Neuronal stem cell (in vitro differentiated cells): ENCODE measurements around the gene COQ10A.

Source experiments
- DNase-seq: peaks from one replicate; pipeline ENCODE4 v3.0.0-alpha.2; 2013; ENCODE audit warnings: low spot score
- H2AFZ ChIP-seq: one replicate; pipeline ENCODE4 v1.6.1; 2013; ENCODE audit warnings: mild to moderate bottlenecking, low read length, inconsistent platforms
- H2AK5ac ChIP-seq: 2 replicates; pipeline ENCODE4 v1.6.1; 2013; ENCODE audit warnings: low read depth, mild to moderate bottlenecking, inconsistent platforms, low read length, moderate library complexity, mixed read lengths
- H2BK120ac ChIP-seq: 2 replicates; pipeline ENCODE4 v1.6.1; 2013; ENCODE audit warnings: low read depth, mild to moderate bottlenecking, inconsistent platforms, low read length, moderate library complexity, mixed read lengths
- H2BK12ac ChIP-seq: one replicate; pipeline ENCODE4 v1.6.1; 2013; ENCODE audit warnings: low read length, inconsistent platforms
- H2BK15ac ChIP-seq: 2 replicates; pipeline ENCODE4 v1.6.1; 2013; ENCODE audit warnings: mild to moderate bottlenecking, low read length, inconsistent platforms, mixed read lengths
- H2BK5ac ChIP-seq: one replicate; pipeline ENCODE4 v1.6.1; 2013; ENCODE audit warnings: inconsistent platforms, mild to moderate bottlenecking, low read length, moderate library complexity
- H3K14ac ChIP-seq: one replicate; pipeline ENCODE4 v1.6.1; 2013; ENCODE audit warnings: low read length, inconsistent platforms
- H3K18ac ChIP-seq: 2 replicates; pipeline ENCODE4 v1.6.1; 2013; ENCODE audit warnings: low read length, inconsistent platforms
- H3K23ac ChIP-seq: 2 replicates; pipeline ENCODE4 v1.6.1; 2013; ENCODE audit warnings: low read depth, mild to moderate bottlenecking, mixed read lengths, low read length, inconsistent platforms; ENCODE audit not compliant: poor library complexity
- H3K27ac ChIP-seq: replicated peaks from 3 replicates; pipeline ENCODE4 v1.5.1; 2013; ENCODE audit warnings: low read length, inconsistent platforms
- H3K27me3 ChIP-seq, 3 experiments: 2 replicates each; pipeline ENCODE4 v1.6.1; 2013; ENCODE audit warnings: low read length in 3 of 3, mild to moderate bottlenecking in 2 of 3, inconsistent platforms in 1 of 3, low read depth in 1 of 3, mixed read lengths in 1 of 3, moderate library complexity in 1 of 3; ENCODE audit not compliant: control insufficient read depth in 3 of 3, insufficient read depth in 3 of 3
- H3K36me3 ChIP-seq, 2 donors: replicated peaks in 1 of 2; 2 replicates each; pipeline ENCODE4 v1.6.1; 2013; ENCODE audit warnings: low read length in 2 of 2; ENCODE audit not compliant: control insufficient read depth in 2 of 2, insufficient read depth in 2 of 2
- H3K4ac ChIP-seq: 2 replicates; pipeline ENCODE4 v1.6.1; 2013; ENCODE audit warnings: inconsistent platforms, mild to moderate bottlenecking, low read length, moderate library complexity
- H3K4me1 ChIP-seq, 2 donors: 1 replicate in 1 of 2; 2 replicates in 1 of 2; pipeline ENCODE4 v1.6.1; 2013; ENCODE audit warnings: low read length in 2 of 2, low read depth in 1 of 2; ENCODE audit not compliant: control insufficient read depth in 2 of 2, insufficient read depth in 1 of 2
- H3K4me2 ChIP-seq: one replicate; pipeline ENCODE4 v1.6.1; 2013; ENCODE audit warnings: mild to moderate bottlenecking, low read length, inconsistent platforms; ENCODE audit not compliant: insufficient read depth, poor library complexity, severe bottlenecking
- H3K4me3 ChIP-seq, 2 donors: 2 replicates each; pipeline ENCODE4 v1.5.1; 2013; ENCODE audit warnings: low read length in 2 of 2, mild to moderate bottlenecking in 2 of 2, inconsistent platforms in 1 of 2, moderate library complexity in 1 of 2
- H3K79me1 ChIP-seq: one replicate; pipeline ENCODE4 v1.6.1; 2013; ENCODE audit warnings: low read depth, mild to moderate bottlenecking, inconsistent platforms, low read length, moderate library complexity
- H3K9ac ChIP-seq: one replicate; pipeline ENCODE4 v1.6.1; 2013; ENCODE audit warnings: mild to moderate bottlenecking, low read depth, low read length, inconsistent platforms; ENCODE audit not compliant: poor library complexity
- H3K9me3 ChIP-seq, 2 donors: replicated peaks in 1 of 2; 2 replicates each; pipeline versions ENCODE3 to v1.6.1; 2013; ENCODE audit warnings: low read length in 2 of 2, mild to moderate bottlenecking in 2 of 2, inconsistent platforms in 1 of 2, low read depth in 1 of 2, mixed read lengths in 1 of 2, moderate library complexity in 1 of 2; ENCODE audit not compliant: control insufficient read depth in 2 of 2, insufficient read depth in 1 of 2
- H4K8ac ChIP-seq: one replicate; pipeline ENCODE4 v1.6.1; 2013; ENCODE audit warnings: low read depth, mild to moderate bottlenecking, inconsistent platforms, low read length, moderate library complexity
- H4K91ac ChIP-seq: one replicate; pipeline ENCODE4 v1.6.1; 2013; ENCODE audit warnings: low read length, low read depth, mild to moderate bottlenecking, inconsistent platforms; ENCODE audit not compliant: poor library complexity
- WGBS, 2 donors: extraction: QIAGEN DNeasy Blood & Tissue Kit; methylation state at CpG; one replicate each; pipeline ENCODE4 v1.1.7; 2013; ENCODE audit warnings: missing lambda C conversion rate in 2 of 2, mixed read lengths in 1 of 2; ENCODE audit not compliant: insufficient read length in 2 of 2, insufficient replicate concordance in 1 of 2; ENCODE audit errors: extremely low coverage in 2 of 2; 5-methylcytosine and 5-hydroxymethylcytosine counted together

Gene COQ10A

GRCh38 chr12:56315249-56315621, 48.5 kb downstream of the COQ10A start:
- Histone ChIP-seq H2BK12ac (no peak overlapping the region), H3K14ac (peak overlapping the region; percentile 86), H3K9me3 (no peaks in the 10 kb centered on the region), H2BK5ac (peak overlapping the region; percentile 87), H3K27ac (peak overlapping the region; percentile 95), H3K36me3 (peaks cover 18 to 71% of the 10 kb centered on the region in 2 donors), H3K4me1 (peaks cover 3 to 5% of the 10 kb centered on the region in 2 donors), H3K9ac (peak overlapping the region; percentile 97), H3K4me3 (peak overlapping the region; percentile 86 to 95), H2BK120ac (no peak overlapping the region), H3K23ac (peak overlapping the region; percentile 82), H2AFZ (peak overlapping the region; percentile 93), H2AK5ac (peak overlapping the region; percentile 40), H3K4me2 (peak overlapping the region; percentile 92), H2BK15ac (no peak overlapping the region), H3K4ac (no peak overlapping the region), H3K27me3 (no peaks in the 10 kb centered on the region), H3K79me1 (peaks cover 4% of the 10 kb centered on the region), H4K8ac (no peak overlapping the region), H4K91ac (no peak overlapping the region), H3K18ac (peak overlapping the region; percentile 93)
- WGBS, 2 donors = no CpG with 5 or more reads among the region's 11 CpGs
- no peak for DNase-seq

DNA sequence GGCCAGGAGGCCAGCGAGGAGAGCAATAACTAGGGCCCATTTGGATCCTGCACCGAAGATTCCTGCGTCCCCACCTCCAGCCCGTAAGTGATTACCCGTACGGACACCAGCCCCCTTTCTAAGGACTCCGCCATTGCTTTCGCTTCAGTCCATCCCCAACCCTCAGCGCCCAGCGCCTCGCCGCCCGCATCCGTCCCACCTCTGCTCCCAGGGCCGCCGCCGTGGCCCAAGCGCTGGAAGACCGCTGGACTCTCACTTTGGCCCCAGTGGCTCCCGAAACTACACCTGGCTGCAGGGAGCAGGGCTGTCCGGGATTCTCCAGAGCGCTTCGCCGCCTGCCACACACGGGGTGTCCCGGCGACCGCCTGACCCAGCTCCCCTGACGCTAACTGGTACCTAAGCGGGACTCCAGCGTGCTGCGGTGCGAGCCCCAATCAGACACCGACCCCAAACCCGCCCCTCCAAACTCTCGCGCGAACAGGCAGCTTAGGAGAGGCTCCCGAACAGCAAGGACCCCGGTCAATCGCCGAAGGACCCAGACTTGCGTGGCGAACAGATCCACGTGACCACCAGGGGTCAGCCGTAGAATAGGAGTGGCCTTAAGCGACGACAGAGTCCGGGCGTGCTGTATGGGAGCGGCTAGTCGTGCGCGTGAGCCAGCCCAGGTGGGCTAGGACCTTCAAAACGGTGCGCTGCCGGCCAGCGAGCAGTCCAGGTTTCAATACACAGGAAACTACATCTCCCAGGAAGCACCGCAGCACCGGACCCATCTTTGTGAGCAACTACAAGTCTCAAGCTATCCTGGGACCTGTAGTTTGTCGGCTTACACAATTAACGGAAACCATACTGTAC, 49.1 kb downstream of the COQ10A start, which contains the start of gene CNPY2:
Gene CNPY2, minus strand, starts transcription at position 367 of the 852 bp plus-strand sequence. CDS start 771 bp downstream, outside the sequence.
- Histone ChIP-seq H4K91ac (no peak within 1 kb of the TSS), H4K8ac (no peak within 1 kb of the TSS), H3K4me2 (peak within 1 kb of the TSS; percentile 92), H2AK5ac (peak within 1 kb of the TSS; percentile 40), H3K4me1 (peaks cover 3 to 5% of the 10 kb centered on the region in 2 donors), H3K36me3 (peaks cover 12 to 65% of the 10 kb centered on the region in 2 donors), H3K9me3 (no peaks in the 10 kb centered on the region), H2BK5ac (peak within 1 kb of the TSS; percentile 87), H3K79me1 (peaks cover 4% of the 10 kb centered on the region), H3K27ac (peak within 1 kb of the TSS; percentile 95), H3K18ac (peak within 1 kb of the TSS; percentile 96), H3K4ac (no peak within 1 kb of the TSS), H3K9ac (peak within 1 kb of the TSS; percentile 97), H3K23ac (peak within 1 kb of the TSS; percentile 82), H2AFZ (peak within 1 kb of the TSS; percentile 93), H2BK15ac (no peak within 1 kb of the TSS), H2BK12ac (no peak within 1 kb of the TSS), H2BK120ac (no peak within 1 kb of the TSS), H3K4me3 (peak within 1 kb of the TSS; percentile 86 to 95), H3K14ac (peak within 1 kb of the TSS; percentile 92), H3K27me3 (no peaks in the 10 kb centered on the region)
- WGBS, 2 donors = no CpG with 5 or more reads among the region's 62 CpGs
- peak; percentile 96 for DNase-seq

DNA sequence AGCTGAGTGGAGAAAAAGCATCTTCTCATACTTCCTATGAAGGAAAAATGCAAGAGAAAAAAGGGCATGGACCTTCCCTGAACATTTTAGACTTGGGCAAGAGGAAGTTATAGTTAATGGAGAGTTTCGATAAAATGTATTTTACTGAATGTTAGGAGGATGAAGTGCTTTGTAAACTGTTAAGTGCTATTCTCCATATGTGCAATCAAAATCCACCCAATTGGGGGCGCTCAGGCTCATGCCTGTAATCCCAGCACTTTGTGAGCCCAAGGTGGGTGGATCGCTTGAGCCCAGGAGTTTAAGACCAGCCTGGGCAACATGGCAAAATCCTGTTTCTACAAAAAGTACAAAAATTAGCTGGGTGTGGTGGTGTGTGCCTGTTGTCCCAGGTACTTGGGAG, 50.9 kb downstream of the COQ10A start:
- peaks cover 12 to 63% of the 10 kb centered on the region in 2 donors for H3K36me3 ChIP-seq
- H2BK5ac ChIP-seq = no peak overlapping the region
- no peak overlapping the region for H3K4me2 ChIP-seq
- no peak overlapping the region for H2BK15ac ChIP-seq
- no peak overlapping the region for H3K9ac ChIP-seq
- no peaks in the 10 kb centered on the region for H3K27me3 ChIP-seq
- DNase-seq = no peak
- WGBS, 2 donors = 100% methylated on average over 1 of the region's 3 CpGs; no CpG with 5 or more reads in 1 of the 2 donors
- H2AFZ ChIP-seq = no peak overlapping the region
- no peaks in the 10 kb centered on the region for H3K9me3 ChIP-seq
- no peak overlapping the region for H4K91ac ChIP-seq
- no peak overlapping the region for H2BK12ac ChIP-seq
- H3K4me1 ChIP-seq = peaks cover 3 to 5% of the 10 kb centered on the region in 2 donors
- peaks cover 4% of the 10 kb centered on the region for H3K79me1 ChIP-seq
- no peak overlapping the region for H3K27ac ChIP-seq
- no peak overlapping the region for H3K18ac ChIP-seq
- H3K14ac ChIP-seq = no peak overlapping the region
- no peak overlapping the region for H3K4ac ChIP-seq
- no peak overlapping the region for H3K23ac ChIP-seq
- H2AK5ac ChIP-seq = no peak overlapping the region
- no peak overlapping the region for H2BK120ac ChIP-seq
- no peak overlapping the region for H3K4me3 ChIP-seq
- no peak overlapping the region for H4K8ac ChIP-seq
